SK-N-SH treated with all-trans-retinoic acid at 6 μM for 48 hours (cell line): ENCODE data around the gene DYNLT1.

ENCODE experiments used
- ATAC-seq: fragments of 200-7000 bp; cut with Tn5 transposase; 3 replicates; pipeline ENCODE4 v1.9.1; 2020; ENCODE audit warnings: mild to moderate bottlenecking, moderate library complexity
- CREB5 ChIP-seq: fragments of 250-450 bp; sonication (Bioruptor Pico); IDR thresholded peaks from 2 replicates; pipeline ENCODE4 v1.5.1; 2020; ENCODE audit warnings: low read depth, mild to moderate bottlenecking, moderate library complexity
- CSDC2 ChIP-seq: fragments of 250-450 bp; sonication (Bioruptor Pico); IDR thresholded peaks from 2 replicates; pipeline ENCODE4 v1.5.0; 2020; ENCODE audit warnings: mild to moderate bottlenecking, moderate library complexity
- ESRRG ChIP-seq: fragments of 250-450 bp; sonication (Bioruptor Pico); IDR thresholded peaks from 2 replicates; pipeline ENCODE4 v1.6.1; 2021; ENCODE audit warnings: mild to moderate bottlenecking
- GLIS3 ChIP-seq: fragments of 250-450 bp; sonication (Bioruptor Pico); IDR thresholded peaks from 2 replicates; pipeline ENCODE4 v1.5.0; 2020; ENCODE audit warnings: mild to moderate bottlenecking, moderate library complexity
- ISL1 ChIP-seq: fragments of 250-450 bp; sonication (Bioruptor Pico); IDR thresholded peaks from 2 replicates; pipeline ENCODE4 v2.1.2; 2022; ENCODE audit warnings: mild to moderate bottlenecking, moderate library complexity
- SNAI2 ChIP-seq: fragments of 250-450 bp; sonication (Bioruptor Pico); IDR thresholded peaks from 2 replicates; pipeline ENCODE4 v1.5.0; 2020; ENCODE audit warnings: mild to moderate bottlenecking, moderate library complexity
- TCF4 ChIP-seq: fragments of 250-450 bp; sonication (Bioruptor Pico); IDR thresholded peaks from 2 replicates; pipeline ENCODE4 v1.8.0; 2021; ENCODE audit warnings: mild to moderate bottlenecking, moderate library complexity, borderline replicate concordance
- TOX ChIP-seq: fragments of 250-450 bp; sonication (Bioruptor Pico); IDR thresholded peaks from 2 replicates; pipeline ENCODE4 v1.8.0; 2021; ENCODE audit warnings: mild to moderate bottlenecking, moderate library complexity, borderline replicate concordance
- TSHZ2 ChIP-seq: fragments of 250-450 bp; sonication (Bioruptor Pico); IDR thresholded peaks from 2 replicates; pipeline ENCODE4 v1.5.0; 2020; ENCODE audit warnings: mild to moderate bottlenecking, moderate library complexity
- ZC3H10 ChIP-seq: fragments of 250-450 bp; sonication (Bioruptor Pico); IDR thresholded peaks from 2 replicates; pipeline ENCODE4 v1.5.1; 2021; ENCODE audit warnings: mild to moderate bottlenecking, moderate library complexity
- ZFP3 ChIP-seq: fragments of 250-450 bp; sonication (Bioruptor Pico); IDR thresholded peaks from 2 replicates; pipeline ENCODE4 v1.5.0; 2020; ENCODE audit warnings: mild to moderate bottlenecking, moderate library complexity
- ZFP30 ChIP-seq: fragments of 450-650 bp; formaldehyde crosslinking; IDR thresholded peaks from 2 replicates; pipeline ENCODE4 v1.5.0; 2022; ENCODE audit warnings: mild to moderate bottlenecking, moderate library complexity
- ZNF565 ChIP-seq: fragments of 450-650 bp; formaldehyde crosslinking; conservative IDR thresholded peaks from 2 replicates; pipeline ENCODE4 v1.5.0; 2020; ENCODE audit warnings: low read depth, mild to moderate bottlenecking, moderate library complexity
- ZNF8 ChIP-seq: fragments of 450-650 bp; formaldehyde crosslinking; IDR thresholded peaks from 2 replicates; pipeline ENCODE4 v1.5.0; 2020; ENCODE audit warnings: mild to moderate bottlenecking, moderate library complexity
- TF ChIP-seq, protein P1 (sequence below): fragments of 250-450 bp; sonication (Bioruptor Pico); IDR thresholded peaks from 2 replicates; pipeline ENCODE4 v1.8.0; 2021; ENCODE audit warnings: low read depth, mild to moderate bottlenecking, moderate library complexity, borderline replicate concordance
- TF ChIP-seq, protein P2 (sequence below): fragments of 250-450 bp; sonication (Bioruptor Pico); IDR thresholded peaks from 2 replicates; pipeline ENCODE4 v1.5.1; 2021; ENCODE audit warnings: mild to moderate bottlenecking, moderate library complexity
- TF ChIP-seq, protein P3 (sequence below): fragments of 250-450 bp; sonication (Bioruptor Pico); IDR thresholded peaks from 2 replicates; pipeline ENCODE4 v1.8.0; 2020; ENCODE audit warnings: mild to moderate bottlenecking, moderate library complexity, borderline replicate concordance

DYNLT1 gene

DNA sequence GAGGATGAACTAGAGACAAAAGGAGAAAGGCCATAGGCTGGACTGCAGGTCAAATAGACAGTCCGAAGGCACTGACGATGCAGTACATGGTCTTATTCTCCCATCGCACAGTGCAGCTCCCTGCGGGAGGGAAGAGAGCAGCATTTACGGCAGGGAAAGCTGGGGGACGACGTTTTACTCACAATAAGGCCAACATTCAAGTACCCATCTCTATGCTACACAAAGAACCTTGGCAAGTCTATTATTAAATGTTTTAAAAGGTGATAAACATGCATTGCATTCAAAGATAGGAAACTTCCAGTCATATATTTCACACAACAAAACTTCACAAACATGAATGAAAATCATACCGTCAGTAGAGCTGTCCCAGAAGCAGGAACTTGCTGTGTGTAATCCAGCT lies 7.8 kb downstream of the DYNLT1 start (continued):
- TF ChIP-seq, protein P1, sequence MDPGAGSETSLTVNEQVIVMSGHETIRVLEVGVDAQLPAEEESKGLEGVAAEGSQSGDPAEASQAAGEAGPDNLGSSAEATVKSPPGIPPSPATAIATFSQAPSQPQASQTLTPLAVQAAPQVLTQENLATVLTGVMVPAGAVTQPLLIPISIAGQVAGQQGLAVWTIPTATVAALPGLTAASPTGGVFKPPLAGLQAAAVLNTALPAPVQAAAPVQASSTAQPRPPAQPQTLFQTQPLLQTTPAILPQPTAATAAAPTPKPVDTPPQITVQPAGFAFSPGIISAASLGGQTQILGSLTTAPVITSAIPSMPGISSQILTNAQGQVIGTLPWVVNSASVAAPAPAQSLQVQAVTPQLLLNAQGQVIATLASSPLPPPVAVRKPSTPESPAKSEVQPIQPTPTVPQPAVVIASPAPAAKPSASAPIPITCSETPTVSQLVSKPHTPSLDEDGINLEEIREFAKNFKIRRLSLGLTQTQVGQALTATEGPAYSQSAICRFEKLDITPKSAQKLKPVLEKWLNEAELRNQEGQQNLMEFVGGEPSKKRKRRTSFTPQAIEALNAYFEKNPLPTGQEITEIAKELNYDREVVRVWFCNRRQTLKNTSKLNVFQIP = no peak
- TF ChIP-seq GLIS3 = no peak
- TF ChIP-seq CREB5 (CRISPR knock-in tag) = no peak
- no peak for TF ChIP-seq SNAI2 (CRISPR knock-in tag)
- TF ChIP-seq ZNF8 (CRISPR knock-in tag) = no peak
- TF ChIP-seq ZNF565 (CRISPR knock-in tag) = no peak
- no peak for TF ChIP-seq TCF4 (CRISPR knock-in tag)
- no peak for TF ChIP-seq ZFP30 (CRISPR knock-in tag)
- no peak for TF ChIP-seq CSDC2

DNA sequence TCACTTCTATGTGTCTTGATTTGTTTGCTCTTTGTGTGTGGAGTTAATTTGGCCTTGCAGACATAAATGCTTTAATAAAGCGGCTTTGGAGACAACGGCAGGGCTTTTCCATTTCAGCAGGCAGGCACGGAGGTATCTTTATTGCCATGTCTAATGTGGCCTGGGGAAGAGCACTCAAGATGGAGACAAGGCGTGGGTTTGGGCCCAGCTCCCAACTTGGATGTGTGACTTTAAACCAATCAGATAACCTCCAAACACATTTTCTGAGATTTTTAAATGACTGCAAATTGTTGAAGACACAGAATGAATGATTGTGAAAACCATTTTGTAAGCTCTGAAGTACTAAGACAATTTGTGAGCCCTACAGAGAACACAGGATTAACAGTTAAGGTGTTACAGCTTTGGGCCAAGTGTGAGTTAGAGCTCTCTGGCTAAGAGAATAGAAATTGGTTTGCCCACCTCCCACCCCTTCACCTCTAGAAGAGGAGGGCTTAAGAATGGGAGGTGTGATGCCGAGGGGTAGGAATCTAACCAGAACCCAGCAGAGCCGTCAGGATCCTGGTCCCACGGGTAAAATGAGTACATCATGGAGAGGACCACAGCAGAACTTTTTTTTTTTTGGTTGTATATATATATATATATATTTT lies 9.0 kb downstream of the DYNLT1 start:
- no peak for ATAC-seq
- TF ChIP-seq ZC3H10 (CRISPR knock-in tag) = no peak
- TF ChIP-seq, protein P2, sequence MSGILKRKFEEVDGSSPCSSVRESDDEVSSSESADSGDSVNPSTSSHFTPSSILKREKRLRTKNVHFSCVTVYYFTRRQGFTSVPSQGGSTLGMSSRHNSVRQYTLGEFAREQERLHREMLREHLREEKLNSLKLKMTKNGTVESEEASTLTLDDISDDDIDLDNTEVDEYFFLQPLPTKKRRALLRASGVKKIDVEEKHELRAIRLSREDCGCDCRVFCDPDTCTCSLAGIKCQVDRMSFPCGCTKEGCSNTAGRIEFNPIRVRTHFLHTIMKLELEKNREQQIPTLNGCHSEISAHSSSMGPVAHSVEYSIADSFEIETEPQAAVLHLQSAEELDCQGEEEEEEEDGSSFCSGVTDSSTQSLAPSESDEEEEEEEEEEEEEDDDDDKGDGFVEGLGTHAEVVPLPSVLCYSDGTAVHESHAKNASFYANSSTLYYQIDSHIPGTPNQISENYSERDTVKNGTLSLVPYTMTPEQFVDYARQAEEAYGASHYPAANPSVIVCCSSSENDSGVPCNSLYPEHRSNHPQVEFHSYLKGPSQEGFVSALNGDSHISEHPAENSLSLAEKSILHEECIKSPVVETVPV (CRISPR knock-in tag) = no peak

- TF ChIP-seq TSHZ2 (CRISPR knock-in tag) (no peak), ZFP3 (CRISPR knock-in tag) (no peak), SNAI2 (CRISPR knock-in tag) (no peak), ISL1 (CRISPR knock-in tag) (no peak), GLIS3 (no peak), TOX (no peak), ESRRG (CRISPR knock-in tag) (no peak)
- TF ChIP-seq, protein P3, sequence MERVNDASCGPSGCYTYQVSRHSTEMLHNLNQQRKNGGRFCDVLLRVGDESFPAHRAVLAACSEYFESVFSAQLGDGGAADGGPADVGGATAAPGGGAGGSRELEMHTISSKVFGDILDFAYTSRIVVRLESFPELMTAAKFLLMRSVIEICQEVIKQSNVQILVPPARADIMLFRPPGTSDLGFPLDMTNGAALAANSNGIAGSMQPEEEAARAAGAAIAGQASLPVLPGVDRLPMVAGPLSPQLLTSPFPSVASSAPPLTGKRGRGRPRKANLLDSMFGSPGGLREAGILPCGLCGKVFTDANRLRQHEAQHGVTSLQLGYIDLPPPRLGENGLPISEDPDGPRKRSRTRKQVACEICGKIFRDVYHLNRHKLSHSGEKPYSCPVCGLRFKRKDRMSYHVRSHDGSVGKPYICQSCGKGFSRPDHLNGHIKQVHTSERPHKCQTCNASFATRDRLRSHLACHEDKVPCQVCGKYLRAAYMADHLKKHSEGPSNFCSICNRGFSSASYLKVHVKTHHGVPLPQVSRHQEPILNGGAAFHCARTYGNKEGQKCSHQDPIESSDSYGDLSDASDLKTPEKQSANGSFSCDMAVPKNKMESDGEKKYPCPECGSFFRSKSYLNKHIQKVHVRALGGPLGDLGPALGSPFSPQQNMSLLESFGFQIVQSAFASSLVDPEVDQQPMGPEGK (CRISPR knock-in tag) = no peak
- TF ChIP-seq, protein P2 (CRISPR knock-in tag) = no peak
- no peak for ATAC-seq
These were observed 9.7 kb downstream of the DYNLT1 start for GRCh38 chr6:158634695-158635426.
